ENCODE results near the gene RPP38. TPM values are rescaled to one million over a fixed set of nuclear protein-coding genes. Genes with fewer than 3 reads are reported as not detected.

The RPP38 gene
- total RNA-seq, 1 donor from 2014 or later: 13.7 TPM

DNA sequence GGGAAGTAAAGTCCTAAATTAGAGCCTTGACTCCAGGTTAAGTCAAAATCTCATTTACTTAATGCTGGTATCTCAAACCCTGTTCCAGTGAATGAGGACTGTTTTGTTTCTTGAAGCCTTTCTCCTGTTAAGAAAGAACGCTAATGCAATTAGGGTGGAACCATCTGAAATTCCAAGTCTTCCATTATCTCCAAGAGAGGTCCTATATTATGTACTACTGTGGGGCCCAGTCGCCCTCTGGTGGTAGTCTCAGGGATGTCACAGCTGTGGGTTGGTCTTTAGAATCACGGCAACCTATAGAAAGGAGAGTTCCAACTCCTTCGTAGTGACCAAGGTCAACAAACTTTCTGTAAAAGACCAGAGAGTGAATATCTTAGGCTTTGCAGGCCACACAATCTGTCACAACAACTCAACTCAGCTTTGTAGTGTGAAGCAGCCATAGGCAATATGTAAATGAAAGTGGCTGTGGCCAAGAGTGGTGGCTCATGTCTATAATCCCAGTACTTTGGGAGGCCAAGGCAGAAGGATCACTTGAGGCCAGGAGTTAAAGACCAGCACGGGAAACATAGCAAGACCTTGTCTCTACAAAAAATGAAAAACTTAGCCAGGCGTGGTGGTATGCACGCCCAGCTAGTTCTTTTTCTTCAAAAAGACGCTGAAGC lies 9.3 kb downstream of the RPP38 start:
- peak; percentile 91 for DNase-seq (ENCODE audit: extremely low spot score, unreplicated experiment)
- peak overlapping the region; percentile 72 for H3K27ac Mint-ChIP-seq (ENCODE audit: unreplicated experiment)
- TF ChIP-seq, protein P1, sequence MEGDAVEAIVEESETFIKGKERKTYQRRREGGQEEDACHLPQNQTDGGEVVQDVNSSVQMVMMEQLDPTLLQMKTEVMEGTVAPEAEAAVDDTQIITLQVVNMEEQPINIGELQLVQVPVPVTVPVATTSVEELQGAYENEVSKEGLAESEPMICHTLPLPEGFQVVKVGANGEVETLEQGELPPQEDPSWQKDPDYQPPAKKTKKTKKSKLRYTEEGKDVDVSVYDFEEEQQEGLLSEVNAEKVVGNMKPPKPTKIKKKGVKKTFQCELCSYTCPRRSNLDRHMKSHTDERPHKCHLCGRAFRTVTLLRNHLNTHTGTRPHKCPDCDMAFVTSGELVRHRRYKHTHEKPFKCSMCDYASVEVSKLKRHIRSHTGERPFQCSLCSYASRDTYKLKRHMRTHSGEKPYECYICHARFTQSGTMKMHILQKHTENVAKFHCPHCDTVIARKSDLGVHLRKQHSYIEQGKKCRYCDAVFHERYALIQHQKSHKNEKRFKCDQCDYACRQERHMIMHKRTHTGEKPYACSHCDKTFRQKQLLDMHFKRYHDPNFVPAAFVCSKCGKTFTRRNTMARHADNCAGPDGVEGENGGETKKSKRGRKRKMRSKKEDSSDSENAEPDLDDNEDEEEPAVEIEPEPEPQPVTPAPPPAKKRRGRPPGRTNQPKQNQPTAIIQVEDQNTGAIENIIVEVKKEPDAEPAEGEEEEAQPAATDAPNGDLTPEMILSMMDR (IDR thresholded peaks at IDR 0.05): peak; percentile 96
- H3K9me3 Mint-ChIP-seq (ENCODE audit: unreplicated experiment): no peaks in the 10 kb centered on the region
- H3K36me3 Mint-ChIP-seq (ENCODE audit: unreplicated experiment): peaks cover 25% of the 10 kb centered on the region
- H3K27me3 Mint-ChIP-seq (ENCODE audit: unreplicated experiment): no peaks in the 10 kb centered on the region
- no peak overlapping the region for H3K4me3 Mint-ChIP-seq (ENCODE audit: unreplicated experiment)
- H3K4me1 Mint-ChIP-seq (ENCODE audit: unreplicated experiment): peaks cover 14% of the 10 kb centered on the region

DNA sequence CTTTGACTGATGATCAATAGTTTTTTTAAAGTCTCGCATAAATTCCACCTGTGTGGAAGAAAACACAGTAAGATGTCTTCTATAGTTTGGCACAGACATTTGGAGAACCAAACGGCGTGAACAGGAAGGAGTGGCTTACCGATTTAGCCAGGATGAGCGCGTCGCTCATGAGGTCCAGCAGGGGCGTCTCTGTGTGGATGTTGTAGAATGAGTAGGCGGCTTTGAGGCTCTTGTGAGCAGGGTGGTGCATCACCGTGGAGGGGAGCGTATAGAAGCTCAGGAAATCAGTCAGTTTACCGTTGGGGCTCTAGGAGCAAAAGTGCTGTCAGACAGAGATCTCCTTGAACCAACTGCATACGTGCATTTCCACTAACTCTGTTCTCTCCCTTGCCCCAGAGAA lies 15.5 kb downstream of the RPP38 start:
- Mint-ChIP-seq H3K27ac (ENCODE audit: unreplicated experiment) (no peak overlapping the region), H3K4me1 (ENCODE audit: unreplicated experiment) (peaks cover 5% of the 10 kb centered on the region), H3K36me3 (ENCODE audit: unreplicated experiment) (peaks cover 17% of the 10 kb centered on the region), H3K4me3 (ENCODE audit: unreplicated experiment) (no peak overlapping the region), H3K27me3 (ENCODE audit: unreplicated experiment) (no peaks in the 10 kb centered on the region), H3K9me3 (ENCODE audit: unreplicated experiment) (no peaks in the 10 kb centered on the region)
- TF ChIP-seq, protein P1 (IDR thresholded peaks at IDR 0.05): no peak
- no peak for DNase-seq (ENCODE audit: extremely low spot score, unreplicated experiment)

DNA sequence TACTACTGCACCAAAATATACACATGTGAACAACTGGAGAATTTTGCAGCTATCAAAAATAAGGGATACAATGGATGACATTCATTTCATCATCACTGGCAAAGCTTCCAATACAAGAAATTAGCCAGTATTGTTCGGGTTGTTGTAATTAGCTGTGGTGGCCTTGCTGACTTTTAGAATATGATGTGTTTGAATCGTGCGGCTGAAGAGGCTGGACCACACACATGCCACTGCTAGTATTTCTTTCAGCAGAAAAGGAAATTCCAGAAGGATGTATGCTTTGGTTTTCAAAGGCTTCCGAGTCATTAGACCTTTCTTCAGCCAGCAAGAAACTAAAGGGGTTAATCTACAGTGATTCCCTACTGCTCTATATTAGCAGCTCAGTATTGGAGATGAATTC lies 16.6 kb downstream of the RPP38 start:
- peaks cover 13% of the 10 kb centered on the region for H3K36me3 Mint-ChIP-seq (ENCODE audit: unreplicated experiment)
- H3K9me3 Mint-ChIP-seq (ENCODE audit: unreplicated experiment): no peaks in the 10 kb centered on the region
- H3K4me3 Mint-ChIP-seq (ENCODE audit: unreplicated experiment): no peak overlapping the region
- H3K27me3 Mint-ChIP-seq (ENCODE audit: unreplicated experiment): no peaks in the 10 kb centered on the region
- no peak overlapping the region for H3K27ac Mint-ChIP-seq (ENCODE audit: unreplicated experiment)
- no peaks in the 10 kb centered on the region for H3K4me1 Mint-ChIP-seq (ENCODE audit: unreplicated experiment)
- TF ChIP-seq, protein P1 (IDR thresholded peaks at IDR 0.05): no peak
- DNase-seq (ENCODE audit: extremely low spot score, unreplicated experiment): no peak

DNA sequence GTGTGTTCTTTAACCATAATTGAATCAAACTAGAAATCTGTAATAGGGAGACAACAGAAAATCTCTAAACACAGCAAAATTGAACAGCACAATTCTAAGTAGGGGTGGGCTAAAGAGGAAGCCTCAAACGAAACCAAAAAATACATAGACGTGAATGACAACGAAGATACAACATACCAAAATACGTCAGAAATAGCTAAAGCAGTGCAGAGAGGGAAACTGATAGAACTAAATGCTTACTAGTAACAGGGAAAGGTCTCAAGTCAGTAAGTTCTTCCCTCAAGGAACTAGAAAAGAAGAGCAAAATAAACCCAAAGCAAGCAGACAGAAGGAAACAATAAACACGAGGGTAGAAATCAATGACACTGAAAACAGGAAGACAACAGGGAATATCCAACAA lies 19.1 kb downstream of the RPP38 start:
- Mint-ChIP-seq H3K27ac (ENCODE audit: unreplicated experiment) (no peak overlapping the region), H3K4me3 (ENCODE audit: unreplicated experiment) (no peak overlapping the region), H3K36me3 (ENCODE audit: unreplicated experiment) (peaks cover 23% of the 10 kb centered on the region), H3K9me3 (ENCODE audit: unreplicated experiment) (no peaks in the 10 kb centered on the region), H3K4me1 (ENCODE audit: unreplicated experiment) (no peaks in the 10 kb centered on the region), H3K27me3 (ENCODE audit: unreplicated experiment) (no peaks in the 10 kb centered on the region)
- TF ChIP-seq, protein P1 (IDR thresholded peaks at IDR 0.05): no peak
- no peak for DNase-seq (ENCODE audit: extremely low spot score, unreplicated experiment)

DNA sequence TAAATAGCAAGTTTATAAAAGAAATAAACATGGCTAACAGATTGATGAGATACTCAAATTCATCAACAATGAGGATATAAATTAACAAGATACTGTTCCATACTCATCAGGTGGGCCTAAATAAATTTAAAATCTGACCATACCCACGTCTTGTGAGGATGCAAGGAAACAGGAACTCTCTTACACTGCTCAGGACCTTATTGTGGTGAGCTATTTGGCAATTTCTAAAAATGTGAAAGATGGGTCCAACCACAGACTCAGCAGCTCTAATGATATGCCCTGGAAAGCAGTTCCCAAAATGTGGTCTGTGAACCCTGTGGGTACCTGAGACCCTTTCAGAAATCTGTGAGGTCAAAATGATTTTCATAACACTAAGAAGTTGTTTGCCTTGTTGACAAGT lies 21.5 kb downstream of the RPP38 start:
- DNase-seq (ENCODE audit: extremely low spot score, unreplicated experiment): no peak
- no peaks in the 10 kb centered on the region for H3K4me1 Mint-ChIP-seq (ENCODE audit: unreplicated experiment)
- H3K4me3 Mint-ChIP-seq (ENCODE audit: unreplicated experiment): no peak overlapping the region
- no peaks in the 10 kb centered on the region for H3K27me3 Mint-ChIP-seq (ENCODE audit: unreplicated experiment)
- H3K36me3 Mint-ChIP-seq (ENCODE audit: unreplicated experiment): peaks cover 20% of the 10 kb centered on the region
- no peak overlapping the region for H3K27ac Mint-ChIP-seq (ENCODE audit: unreplicated experiment)
- TF ChIP-seq, protein P1 (IDR thresholded peaks at IDR 0.05): no peak
- H3K9me3 Mint-ChIP-seq (ENCODE audit: unreplicated experiment): no peaks in the 10 kb centered on the region
